PC-9 (cell line): ENCODE measurements around the gene ASB1. TPM values are rescaled to one million over a fixed set of nuclear protein-coding genes. Genes with fewer than 3 reads are reported as not detected.

ENCODE experiments used
- BruUV-seq: library from RNA; stranded (reverse); fragments of 400-500 nt; replicated peaks from 2 replicates; lab custom pipeline; 2021; lab: Mats Ljungman, UMichigan
- CTCF ChIA-PET: fragments of 300-600 bp; sonication (Branson Sonifier 250); formaldehyde crosslinking; loops from one replicate; lab custom pipeline; 2022; ENCODE audit warnings: antibody characterized with exemption; lab: Charles Lee
- POLR2A ChIA-PET: fragments of 300-600 bp; sonication (Branson Sonifier 250); formaldehyde crosslinking; loops from one replicate; lab custom pipeline; 2022; ENCODE audit warnings: antibody characterized with exemption; ENCODE audit not compliant: unreplicated experiment; lab: Charles Lee
- DNase-seq, 2 experiments: peaks; one replicate each; pipeline versions ENCODE4 v3.0.0 to v3.0.0-alpha.2; 2015 to 2022; ENCODE audit warnings: mixed read lengths in 1 of 2
- H2AFZ ChIP-seq: fragments of 200-600 bp; sonication (generic); 2 replicates; pipeline ENCODE4 v1.8.1; 2017; ENCODE audit warnings: antibody characterized with exemption
- H3F3A ChIP-seq: fragments of 200-600 bp; sonication (generic); 2 replicates; pipeline ENCODE4 v1.8.1; 2017; ENCODE audit warnings: antibody characterized with exemption, mild to moderate bottlenecking, low read depth; ENCODE audit not compliant: insufficient read depth
- H3K27ac ChIP-seq: fragments of 200-600 bp; sonication (generic); 2 replicates; pipeline ENCODE4 v1.6.1; 2016; ENCODE audit warnings: mixed run types
- H3K27me3 ChIP-seq: fragments of 200-600 bp; sonication (generic); 2 replicates; pipeline ENCODE4 v1.6.1; 2016; ENCODE audit warnings: low read depth, mixed run types; ENCODE audit not compliant: insufficient read depth
- H3K36me3 ChIP-seq: fragments of 200-600 bp; sonication (generic); 2 replicates; pipeline ENCODE4 v1.6.1; 2016; ENCODE audit warnings: low read depth, mixed run types
- H3K4me1 ChIP-seq: fragments of 200-600 bp; sonication (generic); replicated peaks from 2 replicates; pipeline ENCODE4 v1.6.1; 2016; ENCODE audit warnings: mixed run types; ENCODE audit not compliant: insufficient read depth
- H3K4me2 ChIP-seq: fragments of 200-600 bp; sonication (generic); 2 replicates; pipeline ENCODE4 v1.6.1; 2017; ENCODE audit warnings: mixed run types
- H3K4me3 ChIP-seq: fragments of 200-600 bp; sonication (generic); 2 replicates; pipeline ENCODE4 v1.6.1; 2016; ENCODE audit warnings: mixed run types
- H3K79me2 ChIP-seq: fragments of 200-600 bp; sonication (generic); 2 replicates; pipeline ENCODE4 v1.6.1; 2017; ENCODE audit warnings: low read depth, mixed run types
- H3K9me2 ChIP-seq: fragments of 200-600 bp; sonication (generic); 2 replicates; pipeline ENCODE4 v1.8.1; 2017; ENCODE audit warnings: mild to moderate bottlenecking; ENCODE audit not compliant: insufficient read depth
- H3K9me3 ChIP-seq: fragments of 200-600 bp; sonication (generic); 2 replicates; pipeline ENCODE4 v1.8.1; 2016; ENCODE audit warnings: low read depth; ENCODE audit not compliant: insufficient read depth
- H4K20me1 ChIP-seq: fragments of 200-600 bp; sonication (generic); 2 replicates; pipeline ENCODE4 v1.8.1; 2017; ENCODE audit not compliant: insufficient read depth
- EZH2 ChIP-seq: fragments of 200-600 bp; sonication (generic); IDR thresholded peaks from 2 replicates; pipeline ENCODE4 v1.8.0; 2017; ENCODE audit warnings: antibody characterized with exemption, low read depth
- intact Hi-C: fragments of 100-400 bp; cut with micrococcal nuclease; formaldehyde crosslinking; loops from one replicate; pipeline ENCODE4 v1.10.0; 2022; ENCODE audit not compliant: unreplicated experiment
- total RNA-seq: library from RNA; stranded (reverse); gene quantifications from 2 replicates; pipeline ENCODE4 v1.2.3, GENCODE V29; 2021
- TF ChIP-seq, protein P1 (sequence below): fragments of 200-600 bp; sonication (generic); conservative IDR thresholded peaks from 2 replicates; pipeline ENCODE4 v1.6.1; 2017; ENCODE audit warnings: mixed run types, antibody characterized with exemption, mild to moderate bottlenecking, moderate library complexity

Gene ASB1
- total RNA-seq, 1 experiment from 2014 or later = 56.7 TPM

DNA sequence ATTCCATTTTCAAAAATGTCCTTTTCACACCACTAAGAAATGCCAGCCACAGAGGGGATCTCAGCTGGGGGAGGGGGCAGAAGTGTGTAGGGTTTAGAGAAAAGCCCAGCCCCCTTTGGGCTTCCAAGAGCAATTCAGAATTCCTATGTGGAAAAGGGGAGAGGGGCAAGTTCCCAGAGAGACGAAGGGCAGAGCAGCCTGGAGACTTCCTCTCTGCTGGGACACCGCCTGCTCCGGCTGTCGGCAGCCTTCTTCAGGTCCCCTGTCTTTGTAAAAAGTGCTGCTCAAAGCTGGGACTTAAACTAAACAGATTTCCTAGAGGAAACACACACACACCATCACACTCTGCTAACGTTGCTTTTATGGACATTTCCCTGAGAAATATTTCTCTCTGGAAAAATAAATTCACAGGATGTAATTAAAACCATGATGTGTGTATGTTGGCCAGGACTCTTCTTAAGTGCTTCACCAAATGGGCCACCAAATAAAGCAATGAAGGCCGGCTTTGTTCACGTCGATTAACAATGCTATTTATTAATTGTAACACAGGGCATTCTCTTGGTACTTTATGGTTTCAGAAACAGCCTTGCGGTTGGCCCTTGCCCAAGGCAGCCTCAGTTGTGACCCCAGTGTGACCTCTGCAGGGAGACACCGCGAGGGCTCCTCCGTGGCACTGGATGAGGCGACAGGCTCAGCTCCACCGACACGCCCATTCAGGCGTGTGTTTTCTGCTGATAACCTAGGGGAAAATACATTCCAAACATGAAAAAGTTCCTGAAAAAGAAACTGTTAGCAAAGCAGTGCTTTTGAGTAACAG, 5.6 kb upstream of the ASB1 start:
- POLR2A ChIA-PET = no interaction called here
- no TSS peak for BruUV-seq
- no peak overlapping the region for H3K4me2 ChIP-seq
- H3K4me1 ChIP-seq = 0 out of 2 replicates have a peak, but pooled peaks cover 2% of the 10 kb centered on the region
- H3K4me3 ChIP-seq = no peak overlapping the region
- H4K20me1 ChIP-seq = no peaks in the 10 kb centered on the region
- CTCF ChIA-PET = no interaction called here
- intact Hi-C loops = no loop called here
- H3F3A ChIP-seq = peaks cover 6% of the 10 kb centered on the region; the same call in 1 of the 2 replicates
- no peak overlapping the region for H3K27ac ChIP-seq
- no peak overlapping the region for H2AFZ ChIP-seq
- no peak for DNase-seq
- no peaks in the 10 kb centered on the region for H3K79me2 ChIP-seq
- no peaks in the 10 kb centered on the region for H3K36me3 ChIP-seq
- no peaks in the 10 kb centered on the region for H3K27me3 ChIP-seq
- no peaks in the 10 kb centered on the region for H3K9me3 ChIP-seq
- TF ChIP-seq, protein P1, sequence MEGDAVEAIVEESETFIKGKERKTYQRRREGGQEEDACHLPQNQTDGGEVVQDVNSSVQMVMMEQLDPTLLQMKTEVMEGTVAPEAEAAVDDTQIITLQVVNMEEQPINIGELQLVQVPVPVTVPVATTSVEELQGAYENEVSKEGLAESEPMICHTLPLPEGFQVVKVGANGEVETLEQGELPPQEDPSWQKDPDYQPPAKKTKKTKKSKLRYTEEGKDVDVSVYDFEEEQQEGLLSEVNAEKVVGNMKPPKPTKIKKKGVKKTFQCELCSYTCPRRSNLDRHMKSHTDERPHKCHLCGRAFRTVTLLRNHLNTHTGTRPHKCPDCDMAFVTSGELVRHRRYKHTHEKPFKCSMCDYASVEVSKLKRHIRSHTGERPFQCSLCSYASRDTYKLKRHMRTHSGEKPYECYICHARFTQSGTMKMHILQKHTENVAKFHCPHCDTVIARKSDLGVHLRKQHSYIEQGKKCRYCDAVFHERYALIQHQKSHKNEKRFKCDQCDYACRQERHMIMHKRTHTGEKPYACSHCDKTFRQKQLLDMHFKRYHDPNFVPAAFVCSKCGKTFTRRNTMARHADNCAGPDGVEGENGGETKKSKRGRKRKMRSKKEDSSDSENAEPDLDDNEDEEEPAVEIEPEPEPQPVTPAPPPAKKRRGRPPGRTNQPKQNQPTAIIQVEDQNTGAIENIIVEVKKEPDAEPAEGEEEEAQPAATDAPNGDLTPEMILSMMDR = no peak
- no peaks in the 10 kb centered on the region for H3K9me2 ChIP-seq

DNA sequence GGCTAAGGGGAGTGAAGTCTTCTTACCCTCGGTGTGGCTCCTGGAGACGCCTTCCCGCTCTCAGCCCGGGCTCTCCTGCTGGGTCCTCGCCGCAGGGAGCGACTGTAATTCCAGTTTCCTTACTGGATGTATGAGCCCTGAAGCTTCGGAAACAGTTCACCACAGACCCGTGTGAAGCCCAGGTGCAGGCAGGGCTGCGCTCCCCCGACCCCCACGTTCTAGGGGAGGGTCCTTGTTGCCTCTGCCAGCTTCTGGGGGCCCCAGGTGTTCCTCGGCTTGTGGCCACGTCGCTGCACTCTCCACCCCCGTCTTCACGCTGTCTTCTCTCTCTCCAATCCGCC, 5.1 kb upstream of the ASB1 start:
- Histone ChIP-seq H2AFZ (no peak overlapping the region), H3K4me3 (no peak overlapping the region), H3K79me2 (no peaks in the 10 kb centered on the region), H3K36me3 (no peaks in the 10 kb centered on the region), H3K9me3 (no peaks in the 10 kb centered on the region), H3F3A (peaks cover 10% of the 10 kb centered on the region; the same call in 1 of the 2 replicates), H3K4me1 (0 out of 2 replicates have a peak, but pooled peaks cover 4% of the 10 kb centered on the region), H3K27ac (no peak overlapping the region), H3K4me2 (no peak overlapping the region), H4K20me1 (no peaks in the 10 kb centered on the region), H3K9me2 (no peaks in the 10 kb centered on the region), H3K27me3 (no peaks in the 10 kb centered on the region)
- POLR2A ChIA-PET = no interaction called here
- CTCF ChIA-PET = no interaction called here
- no peak for DNase-seq
- TF ChIP-seq, protein P1 = no peak
- no peak for TF ChIP-seq EZH2
- intact Hi-C loops = no loop called here
- no TSS peak for BruUV-seq

DNA sequence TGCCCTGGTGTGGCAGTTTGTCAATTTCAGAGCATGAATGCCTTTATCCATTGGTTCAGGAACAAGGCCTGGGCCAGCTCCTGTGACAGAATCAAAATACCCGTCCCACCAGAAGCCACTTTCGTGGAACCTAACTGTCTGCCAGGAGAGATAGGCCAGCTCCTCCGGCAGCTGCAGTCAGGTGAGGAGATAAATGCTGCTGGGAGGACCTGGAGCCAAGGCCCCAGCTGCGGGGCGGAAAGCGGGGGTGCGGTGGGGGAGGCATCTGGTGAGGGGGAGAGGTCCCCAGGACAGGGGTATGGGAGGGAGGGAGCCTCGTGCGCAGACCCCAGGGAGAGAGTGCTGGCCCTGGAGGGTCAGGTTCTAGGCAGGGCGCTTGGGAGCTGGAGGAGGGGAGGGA, 4.4 kb upstream of the ASB1 start:
- Histone ChIP-seq H3K36me3 (no peaks in the 10 kb centered on the region), H3K9me2 (no peaks in the 10 kb centered on the region), H2AFZ (no peak overlapping the region), H3K4me1 (0 out of 2 replicates have a peak, but pooled peaks cover 4% of the 10 kb centered on the region), H3K4me3 (no peak overlapping the region), H3F3A (peaks cover 10% of the 10 kb centered on the region; the same call in 1 of the 2 replicates), H3K79me2 (peaks cover 2% of the 10 kb centered on the region; the same call in 1 of the 2 replicates), H3K27ac (no peak overlapping the region), H3K27me3 (no peaks in the 10 kb centered on the region), H4K20me1 (no peaks in the 10 kb centered on the region), H3K9me3 (no peaks in the 10 kb centered on the region), H3K4me2 (no peak overlapping the region)
- intact Hi-C loops = no loop called here
- POLR2A ChIA-PET = interaction anchor here (0.7 kb wide), 1 partner anchor 12 kb away, joined by 6 read pairs; no protein-coding TSS in a partner anchor
- DNase-seq = no peak
- BruUV-seq = no TSS peak
- CTCF ChIA-PET = no interaction called here
- TF ChIP-seq, protein P1 = no peak
- no peak for TF ChIP-seq EZH2
